Measurements from ENCODE around the gene ETV6. TPM values are rescaled to one million over a fixed set of nuclear protein-coding genes. Genes with fewer than 3 reads are reported as not detected.
A peak's percentile ranks its signal among the peaks of the same experiment; 100 is the strongest.

Gene ETV6
- polyA plus RNA-seq, 1 donor (not counting 4 experiments of a cell fraction or from before 2014, with no cell fraction given), result 5.3 TPM

DNA sequence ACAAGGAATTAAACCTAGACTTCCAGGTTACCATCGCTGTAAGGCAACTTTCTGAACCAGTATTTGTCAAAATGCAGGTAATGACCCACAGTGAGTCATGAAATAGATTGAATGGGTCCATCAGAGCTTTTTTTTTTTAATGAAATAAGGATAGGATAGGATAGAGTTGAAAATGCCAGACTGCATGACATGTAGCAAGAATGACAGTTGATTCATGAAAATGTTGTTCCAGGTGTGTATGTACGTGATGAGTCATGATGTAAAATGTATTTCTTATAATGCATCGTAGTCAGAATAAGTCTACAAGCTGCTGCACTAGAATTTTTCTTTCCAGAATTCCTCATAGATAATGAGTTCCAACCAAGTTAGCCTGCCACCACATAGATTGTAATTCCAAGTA, 236.9 kb downstream of the ETV6 start:
- Histone ChIP-seq H3K4me3 (ENCODE audit: control insufficient read depth in 2 of 3, extremely low read depth in 1 of 3, insufficient read depth in 2 of 3, low read depth in 1 of 3, low read length in 3 of 3) (peak overlapping the region in 1 of 3 experiments; percentile 45), H3K9me3 (ENCODE audit: control insufficient read depth, low read depth, low read length) (no peaks in the 10 kb centered on the region), H3K4me2 (ENCODE audit: control insufficient read depth, extremely low read depth, insufficient read depth, low read depth, low read length) (peak overlapping the region; percentile 75), H3K9ac (ENCODE audit: control insufficient read depth, extremely low read depth, insufficient read depth, low read length) (peak overlapping the region; percentile 10), H3K9me1 (ENCODE audit: control insufficient read depth, extremely low read depth, insufficient read depth, low read length) (peaks cover 3% of the 10 kb centered on the region), H3K27ac (ENCODE audit: control insufficient read depth, insufficient read depth, low read length) (peak overlapping the region; percentile 77), H3K27me3 (ENCODE audit: control insufficient read depth, extremely low read depth, insufficient read depth, low read length) (no peaks in the 10 kb centered on the region), H3K4me1 (ENCODE audit: control insufficient read depth, extremely low read depth, insufficient read depth, low read length) (peaks cover 29% of the 10 kb centered on the region), H4K20me1 (ENCODE audit: control insufficient read depth, extremely low read depth, insufficient read depth, low read length) (no peaks in the 10 kb centered on the region), H3K36me3 (ENCODE audit: control insufficient read depth in 2 of 2, extremely low read depth in 1 of 2, insufficient read depth in 2 of 2, low read length in 2 of 2) (peaks cover 0 to 2% of the 10 kb centered on the region in 2 experiments), H3K79me2 (ENCODE audit: control insufficient read depth, insufficient read depth, low read length) (no peaks in the 10 kb centered on the region), H2AFZ (ENCODE audit: control insufficient read depth, low read length) (no peak overlapping the region)
- TF ChIP-seq EZH2 (IDR thresholded peaks at IDR 0.05; ENCODE audit: low read length), result no peak
- TF ChIP-seq, protein P1, sequence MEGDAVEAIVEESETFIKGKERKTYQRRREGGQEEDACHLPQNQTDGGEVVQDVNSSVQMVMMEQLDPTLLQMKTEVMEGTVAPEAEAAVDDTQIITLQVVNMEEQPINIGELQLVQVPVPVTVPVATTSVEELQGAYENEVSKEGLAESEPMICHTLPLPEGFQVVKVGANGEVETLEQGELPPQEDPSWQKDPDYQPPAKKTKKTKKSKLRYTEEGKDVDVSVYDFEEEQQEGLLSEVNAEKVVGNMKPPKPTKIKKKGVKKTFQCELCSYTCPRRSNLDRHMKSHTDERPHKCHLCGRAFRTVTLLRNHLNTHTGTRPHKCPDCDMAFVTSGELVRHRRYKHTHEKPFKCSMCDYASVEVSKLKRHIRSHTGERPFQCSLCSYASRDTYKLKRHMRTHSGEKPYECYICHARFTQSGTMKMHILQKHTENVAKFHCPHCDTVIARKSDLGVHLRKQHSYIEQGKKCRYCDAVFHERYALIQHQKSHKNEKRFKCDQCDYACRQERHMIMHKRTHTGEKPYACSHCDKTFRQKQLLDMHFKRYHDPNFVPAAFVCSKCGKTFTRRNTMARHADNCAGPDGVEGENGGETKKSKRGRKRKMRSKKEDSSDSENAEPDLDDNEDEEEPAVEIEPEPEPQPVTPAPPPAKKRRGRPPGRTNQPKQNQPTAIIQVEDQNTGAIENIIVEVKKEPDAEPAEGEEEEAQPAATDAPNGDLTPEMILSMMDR (optimal IDR thresholded peaks at IDR 0.05 in 1 of 3, IDR thresholded peaks at IDR 0.05 in 1 of 3, conservative IDR thresholded peaks at IDR 0.05 in 1 of 3; ENCODE audit: extremely low read depth in 1 of 3, insufficient read depth in 2 of 3, low read length in 3 of 3), result no peak
- DNase-seq (ENCODE audit: low read depth, low spot score), result peak; percentile 81
- dilution Hi-C loops (cut with MboI; ENCODE audit: extremely low pct_ligation_motif_present, low sequenced_read_pairs), result no loop called here
- peak; percentile 77 for FAIRE-seq

DNA sequence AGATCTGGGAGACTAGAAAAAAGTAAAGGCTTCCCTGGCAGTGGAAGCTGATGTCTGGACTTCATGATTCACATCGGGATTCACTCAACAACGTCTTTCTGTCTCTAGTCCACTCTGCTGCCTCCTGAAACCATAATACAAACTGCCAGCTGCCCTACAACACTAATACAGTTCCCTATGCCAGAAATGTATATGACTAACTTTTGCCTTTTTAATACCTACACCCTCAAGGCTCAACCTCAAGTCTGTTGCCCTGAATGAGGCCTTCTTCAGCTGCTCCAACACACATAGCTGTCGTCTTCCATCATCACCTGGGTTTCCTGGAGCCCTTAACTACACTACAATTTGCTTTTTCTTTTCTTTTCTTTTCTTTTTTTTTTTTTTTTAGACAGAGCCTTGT, 238.6 kb downstream of the ETV6 start:
- no peak for DNase-seq (ENCODE audit: low read depth, low spot score)
- no peak overlapping the region for H2AFZ ChIP-seq (ENCODE audit: control insufficient read depth, low read length)
- dilution Hi-C loops (cut with MboI; ENCODE audit: extremely low pct_ligation_motif_present, low sequenced_read_pairs), result no loop called here
- TF ChIP-seq EZH2 (IDR thresholded peaks at IDR 0.05; ENCODE audit: low read length), result no peak
- TF ChIP-seq, protein P1 (optimal IDR thresholded peaks at IDR 0.05 in 1 of 3, IDR thresholded peaks at IDR 0.05 in 1 of 3, conservative IDR thresholded peaks at IDR 0.05 in 1 of 3; ENCODE audit: extremely low read depth in 1 of 3, insufficient read depth in 2 of 3, low read length in 3 of 3), result no peak
- H3K27me3 ChIP-seq (ENCODE audit: control insufficient read depth, extremely low read depth, insufficient read depth, low read length), result no peaks in the 10 kb centered on the region
- H3K9ac ChIP-seq (ENCODE audit: control insufficient read depth, extremely low read depth, insufficient read depth, low read length), result no peak overlapping the region
- H3K4me2 ChIP-seq (ENCODE audit: control insufficient read depth, extremely low read depth, insufficient read depth, low read depth, low read length), result no peak overlapping the region
- H3K79me2 ChIP-seq (ENCODE audit: control insufficient read depth, insufficient read depth, low read length), result no peaks in the 10 kb centered on the region
- peaks cover 0 to 7% of the 10 kb centered on the region in 2 experiments for H3K36me3 ChIP-seq (ENCODE audit: control insufficient read depth in 2 of 2, extremely low read depth in 1 of 2, insufficient read depth in 2 of 2, low read length in 2 of 2)
- FAIRE-seq, result peak; percentile 49
- H3K4me1 ChIP-seq (ENCODE audit: control insufficient read depth, extremely low read depth, insufficient read depth, low read length), result peaks cover 29% of the 10 kb centered on the region
- no peak overlapping the region for H3K27ac ChIP-seq (ENCODE audit: control insufficient read depth, insufficient read depth, low read length)
- peaks cover 3% of the 10 kb centered on the region for H3K9me1 ChIP-seq (ENCODE audit: control insufficient read depth, extremely low read depth, insufficient read depth, low read length)
- no peaks in the 10 kb centered on the region for H4K20me1 ChIP-seq (ENCODE audit: control insufficient read depth, extremely low read depth, insufficient read depth, low read length)
- no peaks in the 10 kb centered on the region for H3K9me3 ChIP-seq (ENCODE audit: control insufficient read depth, low read depth, low read length)
- H3K4me3 ChIP-seq (ENCODE audit: control insufficient read depth in 2 of 3, extremely low read depth in 1 of 3, insufficient read depth in 2 of 3, low read depth in 1 of 3, low read length in 3 of 3), result no peak overlapping the region
